Skeletal muscle cell (primary cell): Measurements from ENCODE around the gene TTC28.
"Not testable (repeated sequence)": the region's sequence is repeated elsewhere in the genome, so short reads cannot be mapped to it uniquely, and the experiment has no call there.

Experiments
- DNase-seq: peaks from one replicate; pipeline ENCODE4 v3.0.0-alpha.2; 2010; ENCODE audit warnings: low read depth
- H3K4me3 ChIP-seq: 2 replicates; pipeline ENCODE4 v1.5.1; 2011; ENCODE audit warnings: low read depth, mild to moderate bottlenecking, control low read depth, low read length, moderate library complexity

Gene TTC28

GRCh38 chr22:28463408-28463807, 216.2 kb downstream of the TTC28 start:
- not testable (repeated sequence) for DNase-seq

DNA sequence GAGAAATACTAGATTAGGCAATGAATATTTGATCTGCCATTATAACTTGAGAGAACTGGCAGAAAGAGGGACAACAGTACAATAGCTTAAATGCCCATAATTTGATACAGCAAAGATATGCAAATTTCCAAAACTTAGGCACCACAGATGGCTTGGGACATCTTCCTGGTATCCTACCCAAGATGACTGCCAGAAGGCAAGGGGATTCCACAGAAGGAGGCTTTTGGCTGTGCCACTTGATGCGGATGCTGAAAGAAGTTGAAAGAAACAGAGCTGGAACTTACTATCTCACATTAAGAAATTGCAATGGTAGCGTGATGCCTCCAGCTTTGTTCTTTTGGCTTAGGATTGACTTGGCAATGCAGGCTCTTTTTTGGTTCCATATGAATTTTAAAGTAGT, 216.7 kb downstream of the TTC28 start:
- no peak for DNase-seq

More at GRCh38 chr22:28463408-28463807, 216.2 kb downstream of the TTC28 start:
- not testable (repeated sequence) for H3K4me3 ChIP-seq

GRCh38 chr22:28462041-28462440, 217.6 kb downstream of the TTC28 start:
- no peak overlapping the region for H3K4me3 ChIP-seq
- no peak for DNase-seq

More for the DNA sequence above, 216.7 kb downstream of the TTC28 start:
- H3K4me3 ChIP-seq, result no peak overlapping the region

DNA sequence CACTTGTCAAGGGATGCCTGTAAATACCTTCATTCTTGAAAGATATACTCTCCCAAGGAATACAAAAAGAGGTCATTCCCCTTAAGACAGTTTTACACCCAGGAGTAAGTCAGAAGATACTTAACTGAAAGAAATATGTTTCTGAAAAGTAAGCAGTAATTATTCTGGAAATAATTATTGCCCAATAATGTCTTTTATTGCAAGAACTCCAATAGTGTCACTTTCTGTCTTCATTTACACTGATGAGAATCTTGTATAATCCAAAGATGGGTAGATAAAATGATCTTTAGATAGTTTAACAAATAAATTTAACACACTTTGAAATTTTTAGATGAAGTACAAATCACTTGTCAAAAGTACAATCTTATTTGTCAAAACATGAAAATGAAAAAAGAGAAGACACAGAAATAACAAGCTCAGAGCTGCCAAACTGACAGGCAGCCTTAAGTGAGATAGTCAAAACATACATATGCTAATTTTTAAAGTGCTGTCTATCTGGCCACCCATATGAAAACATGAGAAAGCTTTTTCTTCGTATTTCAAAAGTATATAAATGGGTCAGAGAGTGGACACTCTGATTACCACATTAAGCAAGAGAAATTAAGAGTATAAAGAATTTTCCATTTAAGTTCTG, 225.1 kb downstream of the TTC28 start:
- no peak overlapping the region for H3K4me3 ChIP-seq
- no peak for DNase-seq

DNA sequence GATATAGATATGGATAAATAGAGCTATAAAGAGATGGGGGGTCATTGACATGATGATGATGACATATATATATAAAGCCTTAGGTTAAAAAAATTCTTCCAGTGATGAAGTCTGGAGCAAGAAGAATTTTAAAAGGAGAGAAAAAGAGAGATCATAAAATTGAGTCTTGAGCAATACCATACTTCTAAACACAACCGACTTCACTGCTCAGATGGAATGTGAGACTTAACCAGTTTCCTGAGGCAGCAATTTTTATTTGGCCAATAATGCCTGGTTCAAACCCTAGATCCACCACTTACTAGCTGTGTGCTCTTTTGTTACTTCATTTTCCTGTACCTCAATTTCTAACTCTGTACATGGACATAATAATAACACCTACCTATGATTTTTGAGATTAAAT, 229.5 kb downstream of the TTC28 start:
- DNase-seq, result no peak
- H3K4me3 ChIP-seq, result no peak overlapping the region

GRCh38 chr22:28449041-28449440, 230.6 kb downstream of the TTC28 start:
- no peak overlapping the region for H3K4me3 ChIP-seq

GRCh38 chr22:28448625-28449024, 231.0 kb downstream of the TTC28 start:
- H3K4me3 ChIP-seq, result no peak overlapping the region
- no peak for DNase-seq

More at GRCh38 chr22:28449041-28449440, 230.6 kb downstream of the TTC28 start:
- no peak for DNase-seq

DNA sequence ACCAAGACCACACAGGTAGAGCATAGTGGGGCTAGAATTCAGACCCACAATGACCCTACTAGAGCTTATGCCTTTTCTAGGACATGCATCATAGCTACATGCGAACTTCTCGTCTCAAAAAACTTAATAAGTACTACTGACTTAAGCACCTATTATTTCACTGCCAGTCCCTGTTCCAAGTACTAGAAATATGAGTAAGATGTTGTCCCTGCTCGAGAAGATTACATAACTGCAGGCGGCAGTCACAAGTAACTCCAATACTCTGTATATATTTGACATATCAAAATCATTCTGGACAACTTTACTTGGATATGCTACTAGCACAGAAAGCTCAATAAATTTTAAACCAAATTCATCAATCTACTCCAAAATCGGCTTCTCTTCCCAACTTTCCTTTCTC, 235.0 kb downstream of the TTC28 start:
- H3K4me3 ChIP-seq, result no peak overlapping the region
- no peak for DNase-seq

DNA sequence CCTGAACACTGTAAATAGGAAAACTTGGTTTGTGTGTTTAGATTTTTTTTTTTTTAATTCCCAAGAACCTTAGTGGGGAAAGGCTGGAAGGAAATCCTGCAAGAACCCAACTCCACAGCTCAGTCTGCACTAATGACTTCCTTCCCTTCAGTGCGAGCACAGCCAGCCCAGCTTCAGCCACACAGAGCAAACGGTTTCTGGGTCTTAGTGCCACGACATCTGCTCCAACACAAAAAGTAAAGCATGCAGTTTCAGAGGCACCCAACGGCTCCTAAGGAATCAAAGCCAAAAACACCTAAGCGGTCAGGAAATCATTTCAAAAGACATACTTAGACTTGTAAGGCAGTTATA, 236.1 kb downstream of the TTC28 start:
- peak overlapping the region; percentile 56 for H3K4me3 ChIP-seq
- DNase-seq, result no peak

GRCh38 chr22:28442711-28443525, 236.7 kb downstream of the TTC28 start:
- no peak for DNase-seq
- H3K4me3 ChIP-seq, result peak overlapping the region; percentile 56

- peak overlapping the region; percentile 56 for H3K4me3 ChIP-seq
- DNase-seq, result no peak
Measured at GRCh38 chr22:28442264-28442710, 237.4 kb downstream of the TTC28 start.

DNA sequence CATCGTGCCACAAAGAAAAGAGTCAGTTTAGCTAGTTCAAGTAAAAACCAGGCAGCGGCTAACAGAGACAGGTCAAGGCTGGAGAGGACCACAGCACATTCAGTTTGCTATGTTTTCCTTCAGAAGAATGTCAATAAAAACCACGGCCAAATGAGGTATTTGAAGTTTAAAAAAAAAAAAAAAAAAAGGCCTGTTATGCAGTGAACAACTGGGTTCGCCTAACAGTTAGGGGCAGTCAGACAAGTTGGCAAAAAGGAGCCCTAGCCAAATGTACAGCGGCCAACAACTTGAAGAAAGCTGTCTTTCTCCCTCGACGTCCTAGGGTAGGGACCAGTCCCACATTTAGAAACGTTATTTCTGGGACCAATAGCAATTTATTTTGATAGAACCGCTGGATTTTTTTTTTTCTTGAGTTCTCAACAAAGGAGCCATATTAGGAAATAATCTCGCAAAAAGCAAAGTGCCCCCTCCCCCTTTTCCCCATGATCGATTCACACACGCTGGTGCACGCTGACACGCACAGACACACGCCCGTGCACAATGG, 237.8 kb downstream of the TTC28 start:
- H3K4me3 ChIP-seq, result peak overlapping the region; percentile 56
- no peak for DNase-seq

GRCh38 chr22:28440592-28441390, 238.8 kb downstream of the TTC28 start:
- DNase-seq, result no peak
- no peak overlapping the region for H3K4me3 ChIP-seq

DNA sequence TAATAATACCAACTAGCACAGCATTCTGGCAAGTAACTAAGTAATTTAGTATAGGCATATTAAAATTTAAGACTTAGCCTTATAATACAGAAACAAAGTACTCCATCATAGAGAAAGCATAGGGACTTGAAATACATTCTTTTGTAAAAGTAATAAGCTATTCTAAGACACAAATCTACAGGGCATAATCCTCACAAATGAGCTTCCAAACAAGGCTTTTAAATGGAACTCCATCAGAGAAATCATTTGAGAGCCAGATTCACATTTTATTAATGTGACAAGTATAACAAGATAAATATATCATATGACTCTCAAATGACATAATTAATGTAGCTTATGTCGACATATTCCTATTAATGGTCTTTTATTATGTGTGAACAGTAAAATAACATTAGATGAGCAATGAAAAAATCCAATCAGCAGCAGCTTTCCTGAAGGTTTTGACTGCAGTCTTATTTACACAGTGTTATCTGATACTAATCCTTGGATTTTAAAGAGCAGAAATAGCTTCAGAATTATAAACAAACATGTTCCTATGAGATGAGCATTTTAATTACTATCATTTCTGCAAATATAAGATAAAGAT, 241.4 kb downstream of the TTC28 start:
- no peak overlapping the region for H3K4me3 ChIP-seq
- DNase-seq, result no peak

DNA sequence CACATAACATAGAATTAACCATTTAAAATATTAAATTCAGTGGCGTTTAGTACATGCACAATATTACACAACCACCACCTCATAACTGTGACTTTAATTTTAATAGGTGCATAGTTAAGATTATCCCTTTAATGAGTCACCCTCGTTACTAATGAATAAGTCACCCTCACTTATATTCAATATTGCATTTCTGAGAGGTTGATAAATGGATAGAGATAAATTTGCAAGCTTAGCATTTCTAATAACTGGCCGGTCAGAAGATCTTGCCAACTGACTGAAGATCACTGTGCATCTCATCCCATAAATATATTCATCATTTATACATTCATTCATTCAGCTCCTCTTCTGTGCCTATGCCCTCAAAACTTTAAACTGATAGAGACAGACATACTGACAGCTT, 243.7 kb downstream of the TTC28 start:
- DNase-seq, result no peak
- no peak overlapping the region for H3K4me3 ChIP-seq

- no peak overlapping the region for H3K4me3 ChIP-seq
- no peak for DNase-seq
Measured at GRCh38 chr22:28435140-28435768, 244.4 kb downstream of the TTC28 start.

DNA sequence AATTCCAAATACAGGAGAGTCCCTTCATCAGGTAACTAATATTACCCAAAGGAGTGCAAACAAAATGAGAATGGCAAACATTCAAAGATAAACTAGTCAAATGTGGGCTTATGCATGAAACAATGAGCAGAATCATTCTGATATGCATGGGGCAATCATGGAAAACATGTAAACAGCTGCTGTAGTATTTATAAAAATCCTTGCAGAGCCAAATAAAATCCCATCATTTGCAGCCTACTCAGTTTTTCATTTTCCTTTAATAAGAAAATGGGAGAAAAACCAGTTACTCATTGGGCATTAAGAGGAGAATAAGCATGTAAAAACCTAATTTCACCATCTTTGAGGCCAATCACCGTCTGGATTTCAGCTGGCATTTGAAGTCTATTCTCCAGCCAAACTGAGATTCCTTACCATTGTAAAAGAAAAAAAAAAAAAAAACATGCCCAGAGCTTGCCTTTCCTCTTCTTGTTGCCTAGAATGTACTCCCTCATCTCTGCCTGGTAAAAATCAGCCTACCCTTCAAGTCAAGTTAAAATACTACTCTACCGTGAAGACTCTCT, 249.1 kb downstream of the TTC28 start:
- DNase-seq, result no peak
- H3K4me3 ChIP-seq, result no peak overlapping the region

DNA sequence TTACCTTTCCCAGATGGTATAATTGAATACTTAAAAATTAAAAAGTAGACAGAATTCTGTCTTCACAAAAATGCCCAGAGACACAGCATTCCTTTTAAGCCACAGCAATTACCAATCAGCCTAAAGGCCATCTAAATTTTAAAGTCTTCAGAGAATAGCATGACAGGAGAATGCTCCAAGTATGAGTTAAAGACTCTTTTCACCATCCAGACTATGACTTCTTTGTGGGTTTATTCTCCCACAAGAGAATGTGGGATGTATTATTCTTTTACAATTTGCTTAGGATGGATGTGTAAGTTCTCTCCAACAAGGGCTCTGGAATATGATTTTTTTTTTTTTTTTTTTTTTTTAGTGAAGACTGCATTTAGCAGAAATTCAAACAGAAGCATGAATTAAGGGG, 249.9 kb downstream of the TTC28 start:
- DNase-seq, result no peak
- H3K4me3 ChIP-seq, result no peak overlapping the region

- no peak overlapping the region for H3K4me3 ChIP-seq
- DNase-seq, result no peak
Measured at GRCh38 chr22:28428271-28428670, 251.4 kb downstream of the TTC28 start.
